ENCODE data around the gene LRMDA. TPM values are rescaled to one million over a fixed set of nuclear protein-coding genes. Genes with fewer than 3 reads are reported as not detected.

Gene LRMDA
- total and polyA plus RNA-seq, 10 of the 15 experiments (the other 5 are each of a cell fraction or from before 2014, with no cell fraction given) = 0.07 to 0.54 (median 0.29) TPM; not detected in 4

DNA sequence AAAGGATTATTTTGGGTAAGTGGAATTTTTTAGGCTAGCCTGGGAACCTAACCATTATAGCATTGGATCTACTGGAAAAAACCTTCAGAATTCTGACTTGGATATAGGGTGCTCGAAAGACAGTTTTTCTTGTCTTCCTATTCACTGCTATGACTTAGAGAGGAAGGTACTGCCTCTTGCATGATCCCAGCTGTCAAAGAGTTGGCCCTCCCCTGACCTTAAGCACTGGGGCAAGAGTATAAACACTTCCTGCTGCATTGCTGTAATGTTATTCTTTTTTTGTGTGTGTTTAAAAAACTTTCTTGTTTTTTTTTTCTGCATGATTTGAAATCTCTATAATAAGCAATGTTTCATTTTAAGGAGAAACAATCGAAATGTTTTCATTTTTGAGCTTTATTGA is 113.0 kb downstream of the LRMDA start (continued):
- no peak for TF ChIP-seq BRCA1 (IDR thresholded peaks at IDR 0.05; ENCODE audit: low read depth, low read length)

DNA sequence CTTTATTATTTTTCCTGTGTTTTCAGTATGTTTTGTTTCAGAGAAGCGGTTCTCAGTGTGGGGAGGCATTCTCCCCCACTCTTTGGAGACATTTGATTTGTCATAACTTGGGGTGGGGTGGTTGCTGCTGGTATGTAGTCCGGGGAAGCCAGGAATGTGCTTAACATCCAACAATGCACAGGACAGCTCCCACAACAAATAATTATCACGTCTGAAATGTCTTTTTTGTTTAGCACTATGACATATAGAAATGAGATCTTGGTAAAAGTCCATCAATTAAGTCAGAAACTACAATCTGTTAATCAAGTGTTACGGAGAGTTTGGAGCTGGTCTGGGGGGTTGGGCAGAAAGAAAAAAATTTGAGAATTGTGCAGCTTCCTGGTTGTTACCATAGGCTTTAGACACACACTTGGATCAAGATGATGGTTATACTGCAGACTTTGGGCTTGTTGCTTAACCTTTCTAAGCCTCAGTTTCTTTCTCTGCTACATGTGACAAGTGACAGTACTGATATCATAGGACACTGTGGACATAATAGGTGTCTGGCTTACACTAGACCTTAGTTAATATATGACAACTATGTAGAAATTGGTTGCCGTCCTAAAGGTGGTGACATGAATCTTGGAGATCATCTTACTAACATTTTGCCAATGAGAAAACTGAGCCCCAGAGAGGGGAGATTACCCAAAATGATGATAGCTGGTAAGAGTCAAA is 113.7 kb downstream of the LRMDA start:
- H3K27me3 ChIP-seq (replicated peaks in 1 of 2; ENCODE audit: control insufficient read depth in 2 of 2, insufficient read depth in 2 of 2, low read length in 1 of 2) = no peaks in the 10 kb centered on the region; a peak in 1 of 4 replicates
- ChIA-PET RAD21 (ENCODE audit: unreplicated experiment) (interaction anchor here (1.0 to 2.7 kb wide), 4 partner anchors 24 to 144 kb away, joined by 3 to 7 read pairs (median 6); partner anchors contain the start of gene ZNF503), SMC1A (ENCODE audit: uncharacterized antibody, unreplicated experiment) (interaction anchor here (0.9 to 4.9 kb wide), 16 partner anchors 8 to 143 kb away, joined by 3 to 30 read pairs (median 4); partner anchors contain the start of gene ZNF503), CTCF (interaction anchor here (0.7 to 3.0 kb wide), 4 partner anchors 10 to 104 kb away, joined by 3 to 13 read pairs (median 6); no protein-coding TSS in a partner anchor), POLR2A (interaction anchor here (0.7 to 1.9 kb wide), 2 partner anchors 11 to 60 kb away, joined by 3 to 5 read pairs; no protein-coding TSS in a partner anchor)
- ATAC-seq = no peak
- no peaks in the 10 kb centered on the region for H3K9me3 ChIP-seq (replicated peaks; ENCODE audit: control insufficient read depth, insufficient read depth, low read length)
- H3K27ac ChIP-seq (ENCODE audit: control insufficient read depth, insufficient read depth) = no peak overlapping the region
- H2AFZ ChIP-seq (ENCODE audit: control insufficient read depth, low read depth, low read length) = no peak overlapping the region
- WGBS (ENCODE audit: insufficient coverage, insufficient replicate concordance, low lambda C conversion rate, missing lambda C conversion rate) = 14% methylated on average over 5 of the region's 5 CpGs
- no peak overlapping the region for H3K4me3 ChIP-seq
- no peaks in the 10 kb centered on the region for H4K20me1 ChIP-seq (ENCODE audit: control insufficient read depth, insufficient read depth)
- in situ Hi-C loops (cut with MboI) = no loop called here
- no peak overlapping the region for H3K4me2 ChIP-seq (ENCODE audit: control insufficient read depth, insufficient read depth)
- no TSS peak for BruUV-seq (replicated peaks)
- no peaks in the 10 kb centered on the region for H3K36me3 ChIP-seq (ENCODE audit: control insufficient read depth in 2 of 2, insufficient read depth in 2 of 2, low read length in 1 of 2)
- no peak for FAIRE-seq
- no peaks in the 10 kb centered on the region; the same call in 1 of the 2 replicates for H3K4me1 ChIP-seq (ENCODE audit: control insufficient read depth, insufficient read depth, low read length)
- TF ChIP-seq MXI1 (IDR thresholded peaks at IDR 0.05; ENCODE audit: low read depth, low read length) = no peak
- TF ChIP-seq CBX5 (IDR thresholded peaks at IDR 0.05; ENCODE audit: low read depth) = no peak
- TF ChIP-seq SREBF1 (IDR thresholded peaks at IDR 0.05; ENCODE audit: low read length) = no peak
- no peak for TF ChIP-seq ETV6 (conservative IDR thresholded peaks at IDR 0.05 in 1 of 2, IDR thresholded peaks at IDR 0.05 in 1 of 2; ENCODE audit: borderline replicate concordance in 1 of 2, low read depth in 1 of 2)
- intact Hi-C loops (cut with micrococcal nuclease; ENCODE audit: unreplicated experiment) = loop anchor here (5.0 kb wide), 1 partner anchor 143 kb away; the partner anchor contains the start of gene ZNF503
- no peaks in the 10 kb centered on the region for H3K79me2 ChIP-seq (ENCODE audit: control insufficient read depth, insufficient read depth, low read length)
- H3K9ac ChIP-seq (ENCODE audit: control insufficient read depth, insufficient read depth, low read length) = no peak overlapping the region
- DNase-seq (ENCODE audit: low read depth, low spot score) = no peak

Measured in GM12878 (cell line).